ENCODE data around the gene ZCCHC13. TPM values are rescaled to one million over a fixed set of nuclear protein-coding genes. Genes with fewer than 3 reads are reported as not detected.
"Not testable (repeated sequence)": the region's sequence is repeated elsewhere in the genome, so short reads cannot be mapped to it uniquely, and the experiment has no call there.

ZCCHC13 gene
- total RNA-seq, 1 donor from 2014 or later, result not detected

DNA sequence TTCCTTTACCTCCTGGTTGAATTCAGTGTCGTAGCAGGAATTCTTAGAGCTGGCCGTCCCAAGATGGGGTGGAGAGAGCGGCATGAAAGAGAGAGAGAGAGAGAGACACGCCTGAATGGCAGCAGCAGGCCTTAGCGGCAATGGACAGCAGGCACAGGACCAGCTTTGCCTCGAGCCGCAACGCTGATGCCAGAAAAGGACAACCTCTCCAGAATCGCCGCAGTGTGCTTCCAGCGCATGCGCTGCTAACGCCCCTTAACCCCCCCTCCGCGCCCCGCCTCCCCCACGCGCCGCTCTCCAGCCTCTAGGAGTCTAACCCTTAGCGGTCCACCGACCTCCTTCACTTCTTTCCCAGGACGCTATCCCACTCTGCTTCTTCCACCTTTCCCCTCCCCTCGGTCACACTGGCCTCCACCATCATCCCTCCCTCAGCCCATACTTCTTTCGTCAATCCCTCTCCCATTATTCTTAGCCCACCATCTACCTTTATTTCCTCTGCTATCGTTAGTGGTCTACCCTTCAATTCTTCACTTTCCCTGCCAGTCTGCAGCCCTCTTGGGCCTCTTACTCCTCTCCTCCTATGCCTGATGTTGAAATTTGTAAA lies 10.5 kb upstream of the ZCCHC13 start:
- peaks cover 12% of the 10 kb centered on the region for H3K4me1 Mint-ChIP-seq (ENCODE audit: low read depth)
- H3K27ac Mint-ChIP-seq (ENCODE audit: unreplicated experiment), result peak overlapping the region; percentile 100

DNA sequence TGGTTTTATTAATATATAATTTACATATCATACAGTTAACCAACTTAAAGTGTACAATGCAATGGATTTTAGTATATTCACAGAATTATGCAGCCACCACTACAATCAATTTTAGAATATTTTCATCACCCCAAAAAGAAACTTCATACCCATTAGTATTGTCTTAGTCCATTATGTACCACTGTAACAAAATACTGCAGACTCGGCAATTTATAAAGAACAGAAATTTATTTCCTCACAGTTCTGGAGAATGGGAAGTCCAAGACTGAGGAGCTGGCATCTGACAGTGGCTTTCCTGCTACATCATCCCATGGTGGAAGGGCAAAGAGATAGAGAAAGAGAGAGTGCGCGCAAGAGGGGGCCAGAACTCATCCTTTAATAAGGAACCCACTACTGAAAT lies 8.9 kb upstream of the ZCCHC13 start:
- Mint-ChIP-seq H3K27me3 (ENCODE audit: low read depth) (no peaks in the 10 kb centered on the region), H3K27ac (ENCODE audit: unreplicated experiment) (no peak overlapping the region), H3K4me3 (ENCODE audit: unreplicated experiment) (no peak overlapping the region), H3K36me3 (ENCODE audit: low read depth) (peaks cover 4% of the 10 kb centered on the region), H3K9me3 (ENCODE audit: low read depth) (no peaks in the 10 kb centered on the region), H3K4me1 (ENCODE audit: low read depth) (peaks cover 3% of the 10 kb centered on the region)
- TF ChIP-seq, protein P1, sequence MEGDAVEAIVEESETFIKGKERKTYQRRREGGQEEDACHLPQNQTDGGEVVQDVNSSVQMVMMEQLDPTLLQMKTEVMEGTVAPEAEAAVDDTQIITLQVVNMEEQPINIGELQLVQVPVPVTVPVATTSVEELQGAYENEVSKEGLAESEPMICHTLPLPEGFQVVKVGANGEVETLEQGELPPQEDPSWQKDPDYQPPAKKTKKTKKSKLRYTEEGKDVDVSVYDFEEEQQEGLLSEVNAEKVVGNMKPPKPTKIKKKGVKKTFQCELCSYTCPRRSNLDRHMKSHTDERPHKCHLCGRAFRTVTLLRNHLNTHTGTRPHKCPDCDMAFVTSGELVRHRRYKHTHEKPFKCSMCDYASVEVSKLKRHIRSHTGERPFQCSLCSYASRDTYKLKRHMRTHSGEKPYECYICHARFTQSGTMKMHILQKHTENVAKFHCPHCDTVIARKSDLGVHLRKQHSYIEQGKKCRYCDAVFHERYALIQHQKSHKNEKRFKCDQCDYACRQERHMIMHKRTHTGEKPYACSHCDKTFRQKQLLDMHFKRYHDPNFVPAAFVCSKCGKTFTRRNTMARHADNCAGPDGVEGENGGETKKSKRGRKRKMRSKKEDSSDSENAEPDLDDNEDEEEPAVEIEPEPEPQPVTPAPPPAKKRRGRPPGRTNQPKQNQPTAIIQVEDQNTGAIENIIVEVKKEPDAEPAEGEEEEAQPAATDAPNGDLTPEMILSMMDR (IDR thresholded peaks at IDR 0.05), result no peak
- DNase-seq (ENCODE audit: low spot score), result no peak

More for the DNA sequence above, 10.5 kb upstream of the ZCCHC13 start:
- TF ChIP-seq, protein P1 (IDR thresholded peaks at IDR 0.05), result no peak
- Mint-ChIP-seq H3K36me3 (ENCODE audit: low read depth) (peaks cover 7% of the 10 kb centered on the region), H3K4me3 (ENCODE audit: unreplicated experiment) (peak overlapping the region; percentile 91), H3K9me3 (ENCODE audit: low read depth) (no peaks in the 10 kb centered on the region), H3K27me3 (ENCODE audit: low read depth) (no peaks in the 10 kb centered on the region)
- no peak for DNase-seq (ENCODE audit: low spot score)

DNA sequence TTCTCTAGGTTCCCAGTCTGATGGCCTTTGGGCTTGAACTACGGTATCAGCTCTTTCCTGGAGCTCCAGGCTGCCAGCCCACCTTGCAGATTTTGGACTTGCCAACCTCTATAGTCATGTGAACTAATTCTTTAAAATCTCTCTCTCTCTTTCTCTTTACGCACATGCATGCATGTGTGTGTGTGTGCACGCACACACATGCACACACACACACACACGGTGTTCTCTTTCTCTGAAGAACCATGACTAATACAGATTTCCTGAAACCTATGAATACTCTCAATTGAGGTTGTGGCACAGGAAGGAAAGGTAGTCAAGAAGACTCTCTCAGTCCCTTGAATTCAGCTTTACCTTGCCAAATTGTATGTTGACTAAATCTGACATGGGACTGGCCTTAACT lies 6.2 kb upstream of the ZCCHC13 start:
- Mint-ChIP-seq H3K4me1 (ENCODE audit: low read depth) (peaks cover 3% of the 10 kb centered on the region), H3K36me3 (ENCODE audit: low read depth) (no peaks in the 10 kb centered on the region), H3K27ac (ENCODE audit: unreplicated experiment) (no peak overlapping the region), H3K27me3 (ENCODE audit: low read depth) (no peaks in the 10 kb centered on the region), H3K9me3 (ENCODE audit: low read depth) (no peaks in the 10 kb centered on the region), H3K4me3 (ENCODE audit: unreplicated experiment) (no peak overlapping the region)
- DNase-seq (ENCODE audit: low spot score), result no peak
- TF ChIP-seq, protein P1 (IDR thresholded peaks at IDR 0.05), result no peak

DNA sequence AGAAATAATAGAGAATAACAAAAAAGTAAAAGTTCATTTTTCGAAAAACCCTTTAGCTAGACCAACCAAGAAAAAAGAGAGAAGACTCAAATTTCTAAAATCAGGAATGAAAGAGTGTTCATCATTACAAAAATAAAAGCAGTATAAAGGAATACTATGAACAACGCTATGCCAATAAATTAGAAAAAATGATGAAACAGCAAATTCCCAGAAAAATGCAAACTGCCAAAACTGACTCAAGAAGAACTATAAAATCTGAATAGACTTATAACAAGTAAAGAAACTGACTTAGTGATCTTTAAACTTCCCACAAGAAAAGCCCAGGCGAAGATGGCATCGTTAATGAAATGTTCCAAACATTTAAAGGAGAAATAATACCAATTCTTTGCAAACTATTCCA lies 3.1 kb upstream of the ZCCHC13 start:
- no peaks in the 10 kb centered on the region for H3K9me3 Mint-ChIP-seq (ENCODE audit: low read depth)
- TF ChIP-seq, protein P1 (IDR thresholded peaks at IDR 0.05), result no peak
- no peaks in the 10 kb centered on the region for H3K36me3 Mint-ChIP-seq (ENCODE audit: low read depth)
- H3K27ac Mint-ChIP-seq (ENCODE audit: unreplicated experiment), result no peak overlapping the region
- H3K27me3 Mint-ChIP-seq (ENCODE audit: low read depth), result no peaks in the 10 kb centered on the region
- no peaks in the 10 kb centered on the region for H3K4me1 Mint-ChIP-seq (ENCODE audit: low read depth)
- DNase-seq (ENCODE audit: low spot score), result no peak
- H3K4me3 Mint-ChIP-seq (ENCODE audit: unreplicated experiment), result no peak overlapping the region

DNA sequence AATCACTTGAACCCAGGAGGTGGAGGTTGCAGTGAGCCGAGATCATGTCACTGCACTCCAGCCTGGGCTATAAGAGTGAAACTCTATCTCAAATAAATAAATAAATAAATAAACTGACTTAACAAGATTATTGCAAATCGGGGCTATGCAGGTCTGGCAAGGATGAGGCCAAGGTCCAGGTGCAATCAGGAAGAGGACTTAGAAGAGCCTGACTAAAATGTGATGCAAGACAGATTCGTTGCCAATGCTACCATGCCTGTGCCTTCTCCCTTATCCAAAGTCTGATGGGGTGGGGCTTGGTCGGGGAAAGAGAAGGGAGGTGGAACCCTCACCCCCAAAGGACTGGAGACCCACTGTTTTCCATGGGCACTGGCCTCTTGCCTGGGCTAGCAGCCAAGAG lies 14.7 kb downstream of the ZCCHC13 start:
- H3K27me3 Mint-ChIP-seq (ENCODE audit: low read depth), result peaks cover 2% of the 10 kb centered on the region
- no peaks in the 10 kb centered on the region for H3K36me3 Mint-ChIP-seq (ENCODE audit: low read depth)
- TF ChIP-seq, protein P1 (IDR thresholded peaks at IDR 0.05), result no peak
- H3K4me1 Mint-ChIP-seq (ENCODE audit: low read depth), result no peaks in the 10 kb centered on the region
- H3K9me3 Mint-ChIP-seq (ENCODE audit: low read depth), result no peaks in the 10 kb centered on the region
- H3K4me3 Mint-ChIP-seq (ENCODE audit: unreplicated experiment), result no peak overlapping the region
- H3K27ac Mint-ChIP-seq (ENCODE audit: unreplicated experiment), result no peak overlapping the region
- no peak for DNase-seq (ENCODE audit: low spot score)

DNA sequence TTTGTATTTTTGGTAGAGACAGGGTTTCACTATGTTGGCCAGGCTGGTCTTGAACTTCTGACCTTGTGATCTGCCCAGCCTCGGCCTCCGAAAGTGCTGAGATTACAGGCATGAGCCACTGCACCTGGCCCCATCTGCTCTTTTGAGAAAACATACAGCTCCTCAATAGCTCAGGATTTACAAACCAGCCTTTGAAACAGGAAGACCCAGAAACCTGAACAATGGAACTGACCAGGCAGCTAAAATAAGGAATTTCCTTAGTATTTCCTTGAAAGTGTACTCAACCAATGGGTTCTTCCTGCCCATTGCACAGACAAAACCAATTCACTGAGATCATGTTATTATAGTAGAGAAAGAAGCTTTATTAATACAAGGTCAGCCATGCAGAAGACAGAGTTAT lies 15.3 kb downstream of the ZCCHC13 start:
- not testable (repeated sequence) for H3K27me3 Mint-ChIP-seq (ENCODE audit: low read depth); H3K36me3 Mint-ChIP-seq (ENCODE audit: low read depth); H3K4me1 Mint-ChIP-seq (ENCODE audit: low read depth); H3K27ac Mint-ChIP-seq (ENCODE audit: unreplicated experiment); DNase-seq (ENCODE audit: low spot score); H3K4me3 Mint-ChIP-seq (ENCODE audit: unreplicated experiment); H3K9me3 Mint-ChIP-seq (ENCODE audit: low read depth)
